ENCODE measurements around the gene KRT1.

KRT1 gene

GRCh38 chr12:52659395-52659794 is 20.8 kb downstream of the KRT1 start:
- no peak for DNase-seq

- DNase-seq: no peak
These were observed 22.0 kb downstream of the KRT1 start for GRCh38 chr12:52658196-52658595.

GRCh38 chr12:52657250-52657902 is 22.8 kb downstream of the KRT1 start:
- no peak for DNase-seq

- DNase-seq: no peak
These were observed 23.6 kb downstream of the KRT1 start for GRCh38 chr12:52656616-52657015.

GRCh38 chr12:52655720-52656124 is 24.5 kb downstream of the KRT1 start:
- DNase-seq: peak; percentile 20

- DNase-seq: no peak
These were observed 25.0 kb downstream of the KRT1 start for GRCh38 chr12:52655251-52655650.

- no peak for DNase-seq
These were observed 28.4 kb downstream of the KRT1 start, which contains the start of gene KRT2 for GRCh38 chr12:52651726-52652261. TSS of gene KRT2 (minus strand) at chr12:52652211. CDS start at chr12:52652142, 69 bp downstream.

GRCh38 chr12:52650520-52651081 is 29.6 kb downstream of the KRT1 start:
- DNase-seq: no peak

- no peak for DNase-seq
These were observed 31.1 kb downstream of the KRT1 start for GRCh38 chr12:52649066-52649465.

- no peak for DNase-seq
These were observed 32.1 kb downstream of the KRT1 start for GRCh38 chr12:52648012-52648550.

GRCh38 chr12:52647601-52648000 is 32.6 kb downstream of the KRT1 start:
- no peak for DNase-seq

GRCh38 chr12:52646613-52647012 is 33.6 kb downstream of the KRT1 start:
- no peak for DNase-seq

GRCh38 chr12:52645982-52646381 is 34.2 kb downstream of the KRT1 start:
- DNase-seq: no peak

GRCh38 chr12:52645120-52645761 is 35.0 kb downstream of the KRT1 start:
- DNase-seq: no peak

GRCh38 chr12:52644078-52644415 is 36.2 kb downstream of the KRT1 start:
- no peak for DNase-seq

- DNase-seq: no peak
These were observed 36.8 kb downstream of the KRT1 start for GRCh38 chr12:52643233-52644077.

GRCh38 chr12:52641468-52641867 is 38.7 kb downstream of the KRT1 start:
- no peak for DNase-seq

GRCh38 chr12:52637299-52637698 is 42.9 kb downstream of the KRT1 start:
- no peak for DNase-seq

- DNase-seq: no peak
These were observed 43.5 kb downstream of the KRT1 start for GRCh38 chr12:52636592-52637258.

- DNase-seq: no peak
These were observed 44.0 kb downstream of the KRT1 start for GRCh38 chr12:52636189-52636588.

GRCh38 chr12:52634266-52635056 is 45.7 kb downstream of the KRT1 start:
- DNase-seq: peak; percentile 68

- peak; percentile 5 for DNase-seq
These were observed 46.8 kb downstream of the KRT1 start for GRCh38 chr12:52633383-52633782.
